Heart left ventricle (tissue), 16 donors: ENCODE data around the gene CBY2. TPM values are rescaled to one million over a fixed set of nuclear protein-coding genes. Genes with fewer than 3 reads are reported as not detected.

Experiments used
- ATAC-seq, 4 donors: fragments of 200-7000 bp; cut with Tn5 transposase; one replicate each; pipeline ENCODE4 v1.9.1; 2020 to 2022; ENCODE audit warnings: moderate library complexity in 4 of 4, mild to moderate bottlenecking in 3 of 4, moderate number of reproducible peaks in 1 of 4
- DNase-seq, 5 donors: peaks; one replicate each; pipeline ENCODE4 v3.0.0-alpha.2; 2020
- H3K27ac ChIP-seq, 12 donors: fragments of 200-600 bp; sonication (generic) in 4 of 12; one replicate each; pipeline versions ENCODE4 v1.5.0 to v1.8.0; 2016 to 2022; ENCODE audit warnings: mild to moderate bottlenecking in 2 of 12
- H3K27me3 ChIP-seq, 9 donors: fragments of 200-600 bp; sonication (generic) in 2 of 9; one replicate each; pipeline versions ENCODE4 v1.5.1 to v1.8.0; 2016 to 2022; ENCODE audit warnings: mild to moderate bottlenecking in 3 of 9
- H3K36me3 ChIP-seq, 9 donors: fragments of 200-600 bp; sonication (generic) in 2 of 9; one replicate each; pipeline versions ENCODE4 v1.5.0 to v1.8.0; 2018 to 2022; ENCODE audit warnings: mild to moderate bottlenecking in 2 of 9
- H3K4me1 ChIP-seq, 12 donors: fragments of 200-600 bp; sonication (generic) in 4 of 12; one replicate each; pipeline versions ENCODE4 v1.5.0 to v1.8.0; 2016 to 2022; ENCODE audit warnings: mild to moderate bottlenecking in 3 of 12
- H3K4me3 ChIP-seq, 12 donors: fragments of 200-600 bp; sonication (generic) in 4 of 12; one replicate each; pipeline versions ENCODE4 v1.5.0 to v1.8.0; 2017 to 2022; ENCODE audit warnings: mild to moderate bottlenecking in 9 of 12, moderate library complexity in 4 of 12
- H3K9me3 ChIP-seq, 12 donors: fragments of 200-600 bp; sonication (generic) in 4 of 12; one replicate each; pipeline versions ENCODE4 v1.5.0 to v1.8.0; 2016 to 2022; ENCODE audit warnings: mild to moderate bottlenecking in 1 of 12
- POLR2A ChIP-seq, 2 donors: fragments of 450-650 bp; IDR thresholded peaks; one replicate each; pipeline ENCODE4 v1.6.1; 2017; ENCODE audit warnings: antibody characterized with exemption in 2 of 2, mild to moderate bottlenecking in 2 of 2, moderate library complexity in 2 of 2
- WGBS, 4 donors: extraction: QIAGEN DNeasy Blood & Tissue Kit in 2 of 4; methylation state at CpG; one replicate each; pipeline versions ENCODE4 v1.1.5 to v1.1.7; 2013 to 2018; 5-methylcytosine and 5-hydroxymethylcytosine counted together
- intact Hi-C, 10 donors: fragments of 100-400 bp; cut with DNase I; formaldehyde crosslinking; loops; one replicate each; pipeline versions ENCODE4 v1.11.1 to v1.14.2; 2022
- polyA plus RNA-seq, 2 donors: library from polyadenylated mRNA; stranded (reverse); fragments of 200-250 nt; gene quantifications; one replicate each; pipeline ENCODE4 v1.2.3, GENCODE V29; 2013
- total RNA-seq, 9 donors: library from RNA; depleted of rRNA in 2 of 9; stranded (reverse); fragments of >200 nt in 2 of 9; fragmentation: NEBNext Ultra II Directional in 3 of 9; extraction: Animal tissue kit (Norgen Biotek cat#: 25700) in 3 of 9; gene quantifications; one replicate each; pipeline versions ENCODE4 v1.1.0 to v1.2.4, GENCODE V29; 2016 to 2023
- TF ChIP-seq, protein P1 (sequence below), 12 donors: fragments of 200-600 bp; sonication (generic) in 4 of 12; IDR thresholded peaks; one replicate each; pipeline versions ENCODE4 v1.5.0 to v1.8.0; 2018 to 2022; ENCODE audit warnings: antibody characterized with exemption in 12 of 12, mild to moderate bottlenecking in 5 of 12
- donor health status: ischemic (EF 13 %, LVEDD 7.1; RV severe dilation, severe dysfunction).
- donor health status: healthy with polysubstance abuse.
- donor health status: DM: no; HTN: yes; CAD: no.
- donor health status: DM: no; HTN: no; CAD: no.
- donor health status: ischemic (EF 25% LVEDD 6.9; RV normal size, moderate dysfunction).
- donor health status: ischemic (EF 25% LVEDD 5.7; RV mildly dilated, moderate dysfunction).
- donor health status: healthy.
- donor health status: DM: yes; HTN: yes; CAD: no.
- donor health status: ischemic (EF 35%, LVEDD 5.7; RV mildly dilated, moderate dysfunction).
- donor health status: nonischemic (EF 11% LVEDD 7.7; RV severe dilation, severe dysfunction).
- donor health status: DM: yes; HTN: yes; CAD: no.
- donor health status: PGD.
- donor health status: ischemic (EF 29% LVEDD 5.4; RV normal size, mild dysfunction).
- donor health status: nonischemic (EF 23%, LVEDD 6.1; RV moderate dilation, normal function).

The CBY2 gene
- total and polyA plus RNA-seq, 11 donors = not detected

DNA sequence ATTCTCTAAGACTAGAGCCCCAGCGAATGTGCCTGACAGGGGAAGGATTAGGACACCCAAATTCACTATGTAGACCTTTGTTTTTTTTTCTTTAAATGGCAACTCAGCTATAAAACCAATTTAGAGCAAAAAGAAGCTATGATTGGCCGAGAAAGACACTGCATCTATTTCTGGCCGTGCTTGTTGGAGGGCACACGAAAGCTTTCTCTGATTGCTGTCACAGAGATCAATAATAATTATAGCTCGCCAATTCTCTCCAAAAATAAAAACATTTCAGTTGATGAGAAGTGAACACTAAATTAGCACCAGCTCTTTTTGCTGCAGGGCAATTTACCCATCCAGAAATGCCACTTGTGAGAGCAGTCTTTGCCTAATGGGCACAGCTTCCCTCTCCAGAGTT is 31.2 kb downstream of the CBY2 start:
- no peak for ATAC-seq
- 82 to 92% (median 87%) methylated on average over 5 of the region's 5 CpGs for WGBS, 4 donors
- no peak for DNase-seq

GRCh38 chr13:45737571-45738017 is 35.5 kb downstream of the CBY2 start:
- Histone ChIP-seq H3K27ac (no peak overlapping the region), H3K36me3 (no peaks in the 10 kb centered on the region), H3K27me3 (peaks cover 0 to 3% (median 0%) of the 10 kb centered on the region in 9 donors), H3K4me3 (no peak overlapping the region), H3K9me3 (no peaks in the 10 kb centered on the region), H3K4me1 (no peaks in the 10 kb centered on the region)
- ATAC-seq (no peak), DNase-seq (no peak)
- intact Hi-C loops = no loop called here
- TF ChIP-seq, protein P1, sequence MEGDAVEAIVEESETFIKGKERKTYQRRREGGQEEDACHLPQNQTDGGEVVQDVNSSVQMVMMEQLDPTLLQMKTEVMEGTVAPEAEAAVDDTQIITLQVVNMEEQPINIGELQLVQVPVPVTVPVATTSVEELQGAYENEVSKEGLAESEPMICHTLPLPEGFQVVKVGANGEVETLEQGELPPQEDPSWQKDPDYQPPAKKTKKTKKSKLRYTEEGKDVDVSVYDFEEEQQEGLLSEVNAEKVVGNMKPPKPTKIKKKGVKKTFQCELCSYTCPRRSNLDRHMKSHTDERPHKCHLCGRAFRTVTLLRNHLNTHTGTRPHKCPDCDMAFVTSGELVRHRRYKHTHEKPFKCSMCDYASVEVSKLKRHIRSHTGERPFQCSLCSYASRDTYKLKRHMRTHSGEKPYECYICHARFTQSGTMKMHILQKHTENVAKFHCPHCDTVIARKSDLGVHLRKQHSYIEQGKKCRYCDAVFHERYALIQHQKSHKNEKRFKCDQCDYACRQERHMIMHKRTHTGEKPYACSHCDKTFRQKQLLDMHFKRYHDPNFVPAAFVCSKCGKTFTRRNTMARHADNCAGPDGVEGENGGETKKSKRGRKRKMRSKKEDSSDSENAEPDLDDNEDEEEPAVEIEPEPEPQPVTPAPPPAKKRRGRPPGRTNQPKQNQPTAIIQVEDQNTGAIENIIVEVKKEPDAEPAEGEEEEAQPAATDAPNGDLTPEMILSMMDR (IDR thresholded peaks at IDR 0.05) = peak in 2 of 12 donors; percentile 14
- TF ChIP-seq POLR2A (IDR thresholded peaks at IDR 0.05) = no peak
- 52 to 62% (median 54%) methylated on average over 2 of the region's 2 CpGs for WGBS, 4 donors

More for the DNA sequence above, 31.2 kb downstream of the CBY2 start:
- Histone ChIP-seq H3K27me3 (peaks cover 0 to 9% (median 0%) of the 10 kb centered on the region in 9 donors), H3K9me3 (no peaks in the 10 kb centered on the region), H3K4me3 (no peak overlapping the region), H3K27ac (no peak overlapping the region), H3K36me3 (no peaks in the 10 kb centered on the region), H3K4me1 (no peaks in the 10 kb centered on the region)
- intact Hi-C loops = no loop called here
- TF ChIP-seq, protein P1 (IDR thresholded peaks at IDR 0.05) = no peak
- TF ChIP-seq POLR2A (IDR thresholded peaks at IDR 0.05) = no peak

GRCh38 chr13:45742985-45743384 is 40.9 kb downstream of the CBY2 start:
- Histone ChIP-seq H3K9me3 (no peaks in the 10 kb centered on the region), H3K4me3 (no peak overlapping the region), H3K27ac (no peak overlapping the region), H3K27me3 (no peaks in the 10 kb centered on the region), H3K4me1 (no peaks in the 10 kb centered on the region), H3K36me3 (no peaks in the 10 kb centered on the region)
- TF ChIP-seq, protein P1 (IDR thresholded peaks at IDR 0.05) = no peak
- DNase-seq (no peak), ATAC-seq (no peak)
- intact Hi-C loops = no loop called here
- WGBS, 4 donors = 68 to 90% (median 85%) methylated on average over 5 of the region's 5 CpGs

DNA sequence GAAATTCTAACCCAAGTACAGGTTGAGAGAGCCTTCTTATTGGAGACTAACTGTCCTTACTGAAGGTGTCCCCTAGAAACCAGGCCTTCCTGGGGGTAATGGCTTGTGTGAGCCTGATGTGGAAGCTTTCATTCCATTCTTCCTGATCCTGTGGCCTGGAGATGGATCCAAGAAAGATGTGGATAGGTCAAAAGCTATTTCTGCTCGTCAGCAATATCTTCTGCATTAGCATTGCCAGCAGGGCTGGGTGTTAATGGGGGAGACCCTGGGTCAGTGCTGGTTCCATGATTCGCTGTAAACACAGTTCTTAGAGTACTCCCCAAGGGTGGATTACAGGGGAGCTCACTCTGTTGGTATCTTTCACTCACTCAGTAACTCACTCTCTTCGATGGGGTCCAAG is 42.9 kb downstream of the CBY2 start:
- 75 to 90% (median 82%) methylated on average over 3 of the region's 3 CpGs for WGBS, 4 donors
- Histone ChIP-seq H3K27ac (no peak overlapping the region), H3K27me3 (no peaks in the 10 kb centered on the region), H3K36me3 (no peaks in the 10 kb centered on the region), H3K4me3 (no peak overlapping the region), H3K9me3 (no peaks in the 10 kb centered on the region), H3K4me1 (peaks cover 0 to 11% (median 0%) of the 10 kb centered on the region in 12 donors)
- intact Hi-C loops = no loop called here
- no peak for DNase-seq
- ATAC-seq = no peak
- TF ChIP-seq, protein P1 (IDR thresholded peaks at IDR 0.05) = no peak
- TF ChIP-seq POLR2A (IDR thresholded peaks at IDR 0.05) = no peak
